Measurements from ENCODE around the gene PAK2. TPM values are rescaled to one million over a fixed set of nuclear protein-coding genes. Genes with fewer than 3 reads are reported as not detected.
"Not testable (repeated sequence)": the region's sequence is repeated elsewhere in the genome, so short reads cannot be mapped to it uniquely, and the experiment has no call there.

PAK2 gene
- total and polyA plus RNA-seq, 2 donors, result 29.1 to 47.4 TPM

GRCh38 chr3:196721097-196721496, 18.6 kb upstream of the PAK2 start:
- Histone ChIP-seq H3K9me3 (ENCODE audit: control insufficient read depth in 2 of 2, insufficient read depth in 1 of 2, low read length in 1 of 2) (peaks cover 0 to 5% of the 10 kb centered on the region in 2 donors), H3K4me3 (ENCODE audit: low read length in 2 of 2) (no peak overlapping the region), H3K27me3 (ENCODE audit: control insufficient read depth in 2 of 2, insufficient read depth in 1 of 2, low read length in 1 of 2) (no peaks in the 10 kb centered on the region), H3K27ac (ENCODE audit: low read depth in 1 of 2, low read length in 1 of 2) (no peak overlapping the region), H3K36me3 (ENCODE audit: control insufficient read depth in 2 of 2, insufficient read depth in 2 of 2, low read length in 1 of 2) (peaks cover 16 to 29% of the 10 kb centered on the region in 2 donors), H3K4me1 (ENCODE audit: control insufficient read depth in 2 of 2, insufficient read depth in 2 of 2, low read length in 2 of 2) (no peaks in the 10 kb centered on the region)
- no peak for DNase-seq (ENCODE audit: low read depth in 6 of 9, low spot score in 9 of 9)
- 49% methylated on average over 2 of the region's 2 CpGs for WGBS

- peak in 1 of 9 donors; percentile 11 for DNase-seq (ENCODE audit: low read depth in 6 of 9, low spot score in 9 of 9)
- H3K27ac ChIP-seq (ENCODE audit: low read depth in 1 of 2, low read length in 1 of 2), result no peak overlapping the region
- H3K9me3 ChIP-seq (ENCODE audit: control insufficient read depth in 2 of 2, insufficient read depth in 1 of 2, low read length in 1 of 2), result no peaks in the 10 kb centered on the region
- WGBS, result 80% methylated on average over 7 of the region's 7 CpGs
- no peaks in the 10 kb centered on the region for H3K4me1 ChIP-seq (ENCODE audit: control insufficient read depth in 2 of 2, insufficient read depth in 2 of 2, low read length in 2 of 2)
- peaks cover 11 to 34% of the 10 kb centered on the region in 2 donors for H3K36me3 ChIP-seq (ENCODE audit: control insufficient read depth in 2 of 2, insufficient read depth in 2 of 2, low read length in 1 of 2)
- H3K4me3 ChIP-seq (ENCODE audit: low read length in 2 of 2), result no peak overlapping the region
- H3K27me3 ChIP-seq (ENCODE audit: control insufficient read depth in 2 of 2, insufficient read depth in 1 of 2, low read length in 1 of 2), result no peaks in the 10 kb centered on the region
These were observed 12.6 kb upstream of the PAK2 start for GRCh38 chr3:196726788-196727675.

GRCh38 chr3:196735751-196736150, 3.9 kb upstream of the PAK2 start:
- Histone ChIP-seq H3K36me3 (ENCODE audit: control insufficient read depth in 2 of 2, insufficient read depth in 2 of 2, low read length in 1 of 2) (peaks cover 4 to 21% of the 10 kb centered on the region in 2 donors), H3K27me3 (ENCODE audit: control insufficient read depth in 2 of 2, insufficient read depth in 1 of 2, low read length in 1 of 2) (no peaks in the 10 kb centered on the region), H3K4me1 (ENCODE audit: control insufficient read depth in 2 of 2, insufficient read depth in 2 of 2, low read length in 2 of 2) (peaks cover 0 to 5% of the 10 kb centered on the region in 2 donors), H3K9me3 (ENCODE audit: control insufficient read depth in 2 of 2, insufficient read depth in 1 of 2, low read length in 1 of 2) (no peaks in the 10 kb centered on the region), H3K4me3 (ENCODE audit: low read length in 2 of 2) (no peak overlapping the region), H3K27ac (ENCODE audit: low read depth in 1 of 2, low read length in 1 of 2) (no peak overlapping the region)
- over 99% methylated on average over 3 of the region's 3 CpGs for WGBS
- no peak for DNase-seq (ENCODE audit: low read depth in 6 of 9, low spot score in 9 of 9)

GRCh38 chr3:196736670-196737374, 2.8 kb upstream of the PAK2 start:
- H3K36me3 ChIP-seq (ENCODE audit: control insufficient read depth in 2 of 2, insufficient read depth in 2 of 2, low read length in 1 of 2), result peaks cover 4 to 12% of the 10 kb centered on the region in 2 donors
- H3K4me1 ChIP-seq (ENCODE audit: control insufficient read depth in 2 of 2, insufficient read depth in 2 of 2, low read length in 2 of 2), result peaks cover 0 to 5% of the 10 kb centered on the region in 2 donors
- no peaks in the 10 kb centered on the region for H3K9me3 ChIP-seq (ENCODE audit: control insufficient read depth in 2 of 2, insufficient read depth in 1 of 2, low read length in 1 of 2)
- no peaks in the 10 kb centered on the region for H3K27me3 ChIP-seq (ENCODE audit: control insufficient read depth in 2 of 2, insufficient read depth in 1 of 2, low read length in 1 of 2)
- no peak overlapping the region for H3K27ac ChIP-seq (ENCODE audit: low read depth in 1 of 2, low read length in 1 of 2)
- no peak overlapping the region for H3K4me3 ChIP-seq (ENCODE audit: low read length in 2 of 2)
- no peak for DNase-seq (ENCODE audit: low read depth in 6 of 9, low spot score in 9 of 9)
- WGBS, result 98% methylated on average over 4 of the region's 4 CpGs

- H3K27me3 ChIP-seq (ENCODE audit: control insufficient read depth in 2 of 2, insufficient read depth in 1 of 2, low read length in 1 of 2), result no peaks in the 10 kb centered on the region
- H3K4me3 ChIP-seq (ENCODE audit: low read length in 2 of 2), result no peak overlapping the region
- no peak for DNase-seq (ENCODE audit: low read depth in 6 of 9, low spot score in 9 of 9)
- no peaks in the 10 kb centered on the region for H3K9me3 ChIP-seq (ENCODE audit: control insufficient read depth in 2 of 2, insufficient read depth in 1 of 2, low read length in 1 of 2)
- 96% methylated on average over 6 of the region's 6 CpGs for WGBS
- peaks cover 0 to 8% of the 10 kb centered on the region in 2 donors for H3K4me1 ChIP-seq (ENCODE audit: control insufficient read depth in 2 of 2, insufficient read depth in 2 of 2, low read length in 2 of 2)
- H3K36me3 ChIP-seq (ENCODE audit: control insufficient read depth in 2 of 2, insufficient read depth in 2 of 2, low read length in 1 of 2), result peaks cover 4 to 12% of the 10 kb centered on the region in 2 donors
- no peak overlapping the region for H3K27ac ChIP-seq (ENCODE audit: low read depth in 1 of 2, low read length in 1 of 2)
These were observed 2.0 kb upstream of the PAK2 start for GRCh38 chr3:196737655-196738054.

- H3K27me3 ChIP-seq (ENCODE audit: control insufficient read depth in 2 of 2, insufficient read depth in 1 of 2, low read length in 1 of 2), result no peaks in the 10 kb centered on the region
- peak overlapping the region; percentile 69 to 96 for H3K4me3 ChIP-seq (ENCODE audit: low read length in 2 of 2)
- 1% methylated on average over 30 of the region's 30 CpGs for WGBS
- peak; percentile 10 to 73 (median 46) for DNase-seq (ENCODE audit: low read depth in 6 of 9, low spot score in 9 of 9)
- peak overlapping the region; percentile 89 to 97 for H3K27ac ChIP-seq (ENCODE audit: low read depth in 1 of 2, low read length in 1 of 2)
- peaks cover 0 to 8% of the 10 kb centered on the region in 2 donors for H3K4me1 ChIP-seq (ENCODE audit: control insufficient read depth in 2 of 2, insufficient read depth in 2 of 2, low read length in 2 of 2)
- H3K36me3 ChIP-seq (ENCODE audit: control insufficient read depth in 2 of 2, insufficient read depth in 2 of 2, low read length in 1 of 2), result peaks cover 0 to 2% of the 10 kb centered on the region in 2 donors
- no peaks in the 10 kb centered on the region for H3K9me3 ChIP-seq (ENCODE audit: control insufficient read depth in 2 of 2, insufficient read depth in 1 of 2, low read length in 1 of 2)
These were observed 1.0 kb downstream of the PAK2 start for GRCh38 chr3:196740481-196741248.

GRCh38 chr3:196741249-196741889, 1.7 kb downstream of the PAK2 start:
- H3K4me1 ChIP-seq (ENCODE audit: control insufficient read depth in 2 of 2, insufficient read depth in 2 of 2, low read length in 2 of 2), result peaks cover 0 to 8% of the 10 kb centered on the region in 2 donors
- no peaks in the 10 kb centered on the region for H3K9me3 ChIP-seq (ENCODE audit: control insufficient read depth in 2 of 2, insufficient read depth in 1 of 2, low read length in 1 of 2)
- no peak for DNase-seq (ENCODE audit: low read depth in 6 of 9, low spot score in 9 of 9)
- no peaks in the 10 kb centered on the region for H3K27me3 ChIP-seq (ENCODE audit: control insufficient read depth in 2 of 2, insufficient read depth in 1 of 2, low read length in 1 of 2)
- peak overlapping the region; percentile 89 to 97 for H3K27ac ChIP-seq (ENCODE audit: low read depth in 1 of 2, low read length in 1 of 2)
- H3K36me3 ChIP-seq (ENCODE audit: control insufficient read depth in 2 of 2, insufficient read depth in 2 of 2, low read length in 1 of 2), result peaks cover 0 to 6% of the 10 kb centered on the region in 2 donors
- WGBS, result 44% methylated on average over 5 of the region's 5 CpGs
- H3K4me3 ChIP-seq (ENCODE audit: low read length in 2 of 2), result peak overlapping the region; percentile 69 to 96

GRCh38 chr3:196743569-196743968, 3.9 kb downstream of the PAK2 start:
- H3K4me1 ChIP-seq (ENCODE audit: control insufficient read depth in 2 of 2, insufficient read depth in 2 of 2, low read length in 2 of 2); H3K27me3 ChIP-seq (ENCODE audit: control insufficient read depth in 2 of 2, insufficient read depth in 1 of 2, low read length in 1 of 2); H3K27ac ChIP-seq (ENCODE audit: low read depth in 1 of 2, low read length in 1 of 2); H3K4me3 ChIP-seq (ENCODE audit: low read length in 2 of 2); H3K36me3 ChIP-seq (ENCODE audit: control insufficient read depth in 2 of 2, insufficient read depth in 2 of 2, low read length in 1 of 2); DNase-seq (ENCODE audit: low read depth in 6 of 9, low spot score in 9 of 9); H3K9me3 ChIP-seq (ENCODE audit: control insufficient read depth in 2 of 2, insufficient read depth in 1 of 2, low read length in 1 of 2): not testable (repeated sequence)
- WGBS, result 99% methylated on average over 10 of the region's 10 CpGs
